GM23248 (cell line): ENCODE measurements around the gene LYPD8. TPM values are rescaled to one million over a fixed set of nuclear protein-coding genes. Genes with fewer than 3 reads are reported as not detected.

Source experiments
- DNase-seq: peaks from one replicate; pipeline ENCODE4 v3.0.0-alpha.2; 2015
- H2AFZ ChIP-seq: fragments of 200-600 bp; sonication (generic); 2 replicates; pipeline ENCODE4 v1.6.1; 2016; ENCODE audit warnings: antibody characterized with exemption
- H3F3A ChIP-seq: fragments of 200-600 bp; sonication (generic); 2 replicates; pipeline ENCODE4 v1.6.1; 2016; ENCODE audit warnings: mild to moderate bottlenecking, antibody characterized with exemption, mixed run types; ENCODE audit not compliant: insufficient read depth
- H3K27ac ChIP-seq: fragments of 200-600 bp; sonication (generic); 2 replicates; pipeline ENCODE4 v1.5.1; 2016; ENCODE audit warnings: mild to moderate bottlenecking
- H3K27me3 ChIP-seq: fragments of 200-600 bp; sonication (generic); replicated peaks from 2 replicates; pipeline ENCODE4 v1.6.1; 2016; ENCODE audit warnings: mild to moderate bottlenecking; ENCODE audit not compliant: insufficient read depth
- H3K36me3 ChIP-seq: fragments of 200-600 bp; sonication (generic); 2 replicates; pipeline ENCODE4 v1.6.1; 2016; ENCODE audit warnings: low read depth, mild to moderate bottlenecking
- H3K4me1 ChIP-seq: fragments of 200-600 bp; sonication (generic); 2 replicates; pipeline ENCODE4 v1.6.1; 2016; ENCODE audit warnings: mild to moderate bottlenecking; ENCODE audit not compliant: insufficient read depth
- H3K4me2 ChIP-seq: fragments of 200-600 bp; sonication (generic); one replicate; pipeline ENCODE4 v1.6.1; 2016; ENCODE audit warnings: mild to moderate bottlenecking; ENCODE audit not compliant: unreplicated experiment
- H3K4me3 ChIP-seq: fragments of 200-600 bp; sonication (generic); 2 replicates; pipeline ENCODE4 v1.5.1; 2016; ENCODE audit warnings: mild to moderate bottlenecking
- H3K79me2 ChIP-seq: fragments of 200-600 bp; sonication (generic); 2 replicates; pipeline ENCODE4 v1.6.1; 2016; ENCODE audit warnings: mild to moderate bottlenecking; ENCODE audit not compliant: insufficient read depth
- H3K9ac ChIP-seq: fragments of 200-600 bp; sonication (generic); 2 replicates; pipeline ENCODE4 v1.6.1; 2016; ENCODE audit warnings: mild to moderate bottlenecking
- H3K9me2 ChIP-seq: fragments of 200-600 bp; sonication (generic); 2 replicates; pipeline ENCODE4 v1.6.1; 2016; ENCODE audit warnings: mixed run types, mild to moderate bottlenecking, moderate library complexity; ENCODE audit not compliant: insufficient read depth
- H3K9me3 ChIP-seq: fragments of 200-600 bp; sonication (generic); one replicate; pipeline ENCODE4 v1.6.1; 2017; ENCODE audit warnings: low read depth
- H4K20me1 ChIP-seq: fragments of 200-600 bp; sonication (generic); 2 replicates; pipeline ENCODE4 v1.6.0; 2016; ENCODE audit not compliant: insufficient read depth
- EZH2 ChIP-seq: fragments of 200-600 bp; sonication (generic); IDR thresholded peaks from 2 replicates; pipeline ENCODE4 v1.6.1; 2018; ENCODE audit warnings: antibody characterized with exemption, mild to moderate bottlenecking; ENCODE audit not compliant: insufficient read depth, poor library complexity, severe bottlenecking
- EZH2phosphoT487 ChIP-seq: fragments of 200-600 bp; sonication (generic); IDR thresholded peaks from 2 replicates; pipeline ENCODE4 v1.6.1; 2018; ENCODE audit warnings: antibody characterized with exemption, moderate library complexity, mild to moderate bottlenecking, low read depth; ENCODE audit not compliant: insufficient read depth
- WGBS, 2 experiments: methylation state at CpG; one replicate each; pipeline ENCODE4 v1.1.6; 2015 to 2017; ENCODE audit warnings: low lambda C conversion rate in 2 of 2, low coverage in 1 of 2; ENCODE audit errors: missing lambda C conversion rate in 2 of 2; 5-methylcytosine and 5-hydroxymethylcytosine counted together
- in situ Hi-C: fragments of 300-500 bp; cut with MboI; formaldehyde crosslinking; loops from 2 replicates; pipeline ENCODE4 v1.15.0; 2020
- polyA plus RNA-seq: library from polyadenylated mRNA; unstranded; fragments of >200 nt; fragmentation: Nextera tagmentation; extraction: Ambion mirVana; gene quantifications from 2 replicates; pipeline ENCODE4 v1.2.1, GENCODE V29; 2016
- total RNA-seq: library from RNA; depleted of rRNA; stranded (reverse); fragments of >200 nt; shearing (Covaris generic); gene quantifications from 2 replicates; pipeline ENCODE4 v1.2.3, GENCODE V29; 2014

Gene LYPD8
- total and polyA plus RNA-seq, 2 experiments from 2014 or later: not detected

- H3F3A ChIP-seq: peaks cover 2% of the 10 kb centered on the region; the same call in 1 of the 2 replicates
- no peaks in the 10 kb centered on the region for H4K20me1 ChIP-seq
- H3K27me3 ChIP-seq: no peaks in the 10 kb centered on the region
- no peak overlapping the region for H2AFZ ChIP-seq
- H3K4me2 ChIP-seq: no peak overlapping the region
- in situ Hi-C loops: no loop called here
- WGBS, 2 experiments: 85 to 90% methylated on average over 9 of the region's 10 CpGs
- no peak overlapping the region for H3K9ac ChIP-seq
- H3K4me1 ChIP-seq: no peaks in the 10 kb centered on the region
- no peaks in the 10 kb centered on the region for H3K9me2 ChIP-seq
- H3K4me3 ChIP-seq: no peak overlapping the region
- no peak overlapping the region for H3K27ac ChIP-seq
- H3K36me3 ChIP-seq: no peaks in the 10 kb centered on the region
- no peak for DNase-seq
- H3K9me3 ChIP-seq: no peaks in the 10 kb centered on the region
- TF ChIP-seq EZH2phosphoT487 (no peak), EZH2 (no peak)
- H3K79me2 ChIP-seq: no peaks in the 10 kb centered on the region
Observed at GRCh38 chr1:248748211-248748610, 7.3 kb downstream of the LYPD8 start.

- no peaks in the 10 kb centered on the region for H3F3A ChIP-seq
- no peaks in the 10 kb centered on the region for H3K79me2 ChIP-seq
- no peak for DNase-seq
- in situ Hi-C loops: no loop called here
- H3K27me3 ChIP-seq: no peaks in the 10 kb centered on the region
- TF ChIP-seq EZH2 (no peak), EZH2phosphoT487 (no peak)
- no peak overlapping the region for H3K9ac ChIP-seq
- H3K36me3 ChIP-seq: no peaks in the 10 kb centered on the region
- 60 to 63% methylated on average over 7 of the region's 7 CpGs for WGBS, 2 experiments
- H3K9me2 ChIP-seq: no peaks in the 10 kb centered on the region
- H3K4me1 ChIP-seq: no peaks in the 10 kb centered on the region
- H3K9me3 ChIP-seq: no peaks in the 10 kb centered on the region
- H3K4me2 ChIP-seq: no peak overlapping the region
- no peak overlapping the region for H3K27ac ChIP-seq
- H4K20me1 ChIP-seq: no peaks in the 10 kb centered on the region
- H3K4me3 ChIP-seq: no peak overlapping the region
- no peak overlapping the region for H2AFZ ChIP-seq
Observed at GRCh38 chr1:248740876-248741275, 14.7 kb downstream of the LYPD8 start.

GRCh38 chr1:248739572-248740205 is 15.9 kb downstream of the LYPD8 start:
- no peaks in the 10 kb centered on the region for H3K27me3 ChIP-seq
- no peak for TF ChIP-seq EZH2phosphoT487
- TF ChIP-seq EZH2: no peak
- DNase-seq: no peak

GRCh38 chr1:248737457-248737856 is 18.1 kb downstream of the LYPD8 start:
- no peak overlapping the region for H3K9ac ChIP-seq
- no peaks in the 10 kb centered on the region for H3K9me3 ChIP-seq
- DNase-seq: no peak
- 22 to 30% methylated on average over 6 of the region's 6 CpGs for WGBS, 2 experiments
- no peaks in the 10 kb centered on the region for H3K27me3 ChIP-seq
- no peak overlapping the region for H2AFZ ChIP-seq
- in situ Hi-C loops: no loop called here
- no peaks in the 10 kb centered on the region for H3K4me1 ChIP-seq
- no peaks in the 10 kb centered on the region for H3F3A ChIP-seq
- H3K4me3 ChIP-seq: no peak overlapping the region
- TF ChIP-seq EZH2phosphoT487 (no peak), EZH2 (no peak)
- H3K9me2 ChIP-seq: no peaks in the 10 kb centered on the region
- no peaks in the 10 kb centered on the region for H4K20me1 ChIP-seq
- no peaks in the 10 kb centered on the region for H3K79me2 ChIP-seq
- H3K27ac ChIP-seq: no peak overlapping the region
- H3K36me3 ChIP-seq: no peaks in the 10 kb centered on the region
- H3K4me2 ChIP-seq: no peak overlapping the region

More at GRCh38 chr1:248739572-248740205, 15.9 kb downstream of the LYPD8 start:
- H3K9me2 ChIP-seq: no peaks in the 10 kb centered on the region
- no peak overlapping the region for H3K9ac ChIP-seq
- H4K20me1 ChIP-seq: no peaks in the 10 kb centered on the region
- no peak overlapping the region for H3K4me2 ChIP-seq
- H3K9me3 ChIP-seq: no peaks in the 10 kb centered on the region
- in situ Hi-C loops: no loop called here
- H3K4me1 ChIP-seq: no peaks in the 10 kb centered on the region
- no peaks in the 10 kb centered on the region for H3F3A ChIP-seq
- H3K4me3 ChIP-seq: no peak overlapping the region
- no peaks in the 10 kb centered on the region for H3K36me3 ChIP-seq
- H3K27ac ChIP-seq: no peak overlapping the region
- WGBS, 2 experiments: 35 to 36% methylated on average over 16 of the region's 16 CpGs
- no peaks in the 10 kb centered on the region for H3K79me2 ChIP-seq
- H2AFZ ChIP-seq: no peak overlapping the region
